Measurements from ENCODE around the gene RAB1B. TPM values are rescaled to one million over a fixed set of nuclear protein-coding genes. Genes with fewer than 3 reads are reported as not detected.

RAB1B gene
- total RNA-seq, 1 experiment from 2014 or later: 148 TPM

GRCh38 chr11:66232769-66233168 is 35.7 kb upstream of the RAB1B start:
- Histone ChIP-seq H3K4me1 (ENCODE audit: control insufficient read depth in 1 of 2, insufficient read depth in 2 of 2, low read length in 2 of 2) (no peaks in the 10 kb centered on the region), H3K9ac (ENCODE audit: low read length) (no peak overlapping the region), H3K36me3 (ENCODE audit: control insufficient read depth in 1 of 2, insufficient read depth in 2 of 2, low read length in 2 of 2) (peaks cover 4 to 7% of the 10 kb centered on the region in 2 experiments; a peak in 2 of 4 replicates), H3K27ac (ENCODE audit: low read depth, low read length) (no peak overlapping the region), H4K20me1 (ENCODE audit: insufficient read depth) (no peaks in the 10 kb centered on the region), H3K4me2 (ENCODE audit: low read length) (no peak overlapping the region), H2AFZ (ENCODE audit: low read depth, low read length, poor library complexity, severe bottlenecking) (no peak overlapping the region), H3K9me3 (ENCODE audit: control insufficient read depth in 1 of 2, insufficient read depth in 1 of 2, low read depth in 1 of 2, low read length in 2 of 2) (no peaks in the 10 kb centered on the region), H3K4me3 (replicated peaks in 1 of 2; ENCODE audit: low read depth in 1 of 2, low read length in 2 of 2) (no peak overlapping the region), H3K9me2 (ENCODE audit: insufficient read depth) (no peaks in the 10 kb centered on the region), H3K79me2 (ENCODE audit: insufficient read depth, low read length) (no peaks in the 10 kb centered on the region), H3K27me3 (ENCODE audit: insufficient read depth, low read length) (no peaks in the 10 kb centered on the region)
- ChIA-PET RAD21 (ENCODE audit: low non-redundant PET in 1 of 2, low total read pairs in 2 of 2, uncharacterized antibody in 2 of 2, unreplicated experiment in 2 of 2) (no interaction called here), POLR2A (no interaction called here), CTCF (interaction anchor here (1.3 kb wide), 1 partner anchor 11 kb away, joined by 4 read pairs; no protein-coding TSS in a partner anchor)
- BruUV-seq (replicated peaks): no TSS peak
- no peak for TF ChIP-seq CBX3 (IDR thresholded peaks at IDR 0.05; ENCODE audit: low read depth)
- TF ChIP-seq EZH2 (IDR thresholded peaks at IDR 0.05): no peak
- no peak for TF ChIP-seq EGR1 (IDR thresholded peaks at IDR 0.05; ENCODE audit: low read depth)
- no peak for TF ChIP-seq ZFX (IDR thresholded peaks at IDR 0.05)
- TF ChIP-seq SRF (IDR thresholded peaks at IDR 0.05; ENCODE audit: low read depth): no peak
- no peak for TF ChIP-seq SIN3A (IDR thresholded peaks at IDR 0.05; ENCODE audit: low read depth)
- no peak for ATAC-seq
- no peak for DNase-seq (ENCODE audit: low read depth, low spot score)
- intact Hi-C loops (cut with micrococcal nuclease): no loop called here

GRCh38 chr11:66233301-66233700 is 35.1 kb upstream of the RAB1B start:
- H3K27ac ChIP-seq (ENCODE audit: low read depth, low read length): no peak overlapping the region
- RAD21 ChIA-PET (ENCODE audit: low non-redundant PET in 1 of 2, low total read pairs in 2 of 2, uncharacterized antibody in 2 of 2, unreplicated experiment in 2 of 2): no interaction called here
- H2AFZ ChIP-seq (ENCODE audit: low read depth, low read length, poor library complexity, severe bottlenecking): no peak overlapping the region
- no peaks in the 10 kb centered on the region for H3K9me3 ChIP-seq (ENCODE audit: control insufficient read depth in 1 of 2, insufficient read depth in 1 of 2, low read depth in 1 of 2, low read length in 2 of 2)
- no peaks in the 10 kb centered on the region for H3K4me1 ChIP-seq (ENCODE audit: control insufficient read depth in 1 of 2, insufficient read depth in 2 of 2, low read length in 2 of 2)
- POLR2A ChIA-PET: no interaction called here
- no peak overlapping the region for H3K4me2 ChIP-seq (ENCODE audit: low read length)
- H4K20me1 ChIP-seq (ENCODE audit: insufficient read depth): no peaks in the 10 kb centered on the region
- intact Hi-C loops (cut with micrococcal nuclease): no loop called here
- no TSS peak for BruUV-seq (replicated peaks)
- no peaks in the 10 kb centered on the region for H3K27me3 ChIP-seq (ENCODE audit: insufficient read depth, low read length)
- H3K36me3 ChIP-seq (ENCODE audit: control insufficient read depth in 1 of 2, insufficient read depth in 2 of 2, low read length in 2 of 2): peaks cover 4 to 7% of the 10 kb centered on the region in 2 experiments; a peak in 2 of 4 replicates
- H3K9ac ChIP-seq (ENCODE audit: low read length): no peak overlapping the region
- CTCF ChIA-PET: interaction anchor here (1.3 kb wide), 1 partner anchor 11 kb away, joined by 4 read pairs; no protein-coding TSS in a partner anchor
- no peaks in the 10 kb centered on the region for H3K9me2 ChIP-seq (ENCODE audit: insufficient read depth)
- DNase-seq (ENCODE audit: low read depth, low spot score): no peak
- no peak overlapping the region for H3K4me3 ChIP-seq (replicated peaks in 1 of 2; ENCODE audit: low read depth in 1 of 2, low read length in 2 of 2)
- no peak for ATAC-seq
- H3K79me2 ChIP-seq (ENCODE audit: insufficient read depth, low read length): no peaks in the 10 kb centered on the region
- TF ChIP-seq SRF (IDR thresholded peaks at IDR 0.05; ENCODE audit: low read depth) (no peak), ZFX (IDR thresholded peaks at IDR 0.05) (no peak), REST (IDR thresholded peaks at IDR 0.05; ENCODE audit: low read depth) (no peak), FOSL1 (IDR thresholded peaks at IDR 0.05; ENCODE audit: low read depth) (no peak), YY1 (IDR thresholded peaks at IDR 0.05; ENCODE audit: extremely low read depth, insufficient replicate concordance, low read depth, low read length) (no peak), TCF7L2 (IDR thresholded peaks at IDR 0.05; ENCODE audit: borderline replicate concordance, extremely low read depth, insufficient read depth, insufficient read length) (no peak), CTCF (IDR thresholded peaks at IDR 0.05 in 2 of 3, conservative IDR thresholded peaks at IDR 0.05 in 1 of 3; ENCODE audit: borderline replicate concordance in 1 of 3, insufficient read depth in 1 of 3, low read depth in 2 of 3, low read length in 2 of 3) (no peak), CBX3 (IDR thresholded peaks at IDR 0.05; ENCODE audit: low read depth) (no peak), POLR2AphosphoS5 (IDR thresholded peaks at IDR 0.05; ENCODE audit: low read depth, low read length) (no peak), ZNF274 (IDR thresholded peaks at IDR 0.05; ENCODE audit: low read depth, low read length) (no peak), EZH2phosphoT487 (IDR thresholded peaks at IDR 0.05; ENCODE audit: borderline replicate concordance) (no peak), POLR2A (IDR thresholded peaks at IDR 0.05; ENCODE audit: borderline replicate concordance, extremely low read depth, insufficient read depth, insufficient read length) (no peak)
